Neuron (in vitro differentiated cells): ENCODE measurements around the gene HS6ST2.

Experiments used
- H2AFZ ChIP-seq: one replicate; pipeline ENCODE4 v1.6.1; 2013; ENCODE audit warnings: low read depth, mild to moderate bottlenecking, inconsistent platforms, low read length, moderate library complexity
- H3K27me3 ChIP-seq: one replicate; pipeline ENCODE4 v1.6.1; 2013; ENCODE audit warnings: low read length; ENCODE audit not compliant: insufficient read depth
- H3K36me3 ChIP-seq: one replicate; pipeline ENCODE4 v1.6.1; 2013; ENCODE audit warnings: low read length; ENCODE audit not compliant: insufficient read depth
- H3K4me1 ChIP-seq: one replicate; pipeline ENCODE4 v1.6.1; 2013; ENCODE audit warnings: low read length; ENCODE audit not compliant: insufficient read depth
- H3K4me3 ChIP-seq: 2 replicates; pipeline ENCODE4 v1.5.1; 2013; ENCODE audit warnings: mild to moderate bottlenecking, low read length, moderate library complexity
- H3K9me3 ChIP-seq: one replicate; pipeline ENCODE4 v1.6.1; 2013; ENCODE audit warnings: low read length

Gene HS6ST2

DNA sequence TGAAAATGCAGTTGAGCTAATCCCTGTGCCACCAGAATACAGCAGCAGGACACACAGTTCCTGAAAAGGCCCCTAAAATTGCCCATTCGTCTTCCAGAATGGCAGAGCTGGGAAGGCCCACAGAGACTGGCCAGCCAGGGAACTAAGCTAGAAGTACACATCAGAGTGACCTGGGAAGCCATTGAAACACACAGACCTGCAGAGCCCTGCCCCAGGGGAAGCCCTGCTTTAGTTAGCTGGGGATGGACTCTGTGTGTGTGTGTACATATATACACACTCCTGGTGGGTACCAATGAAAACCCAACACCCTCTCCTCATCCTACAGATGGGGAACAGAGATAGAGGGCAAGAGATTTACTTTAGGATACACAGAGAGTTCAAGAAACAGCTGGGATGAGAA lies 227.7 kb downstream of the HS6ST2 start:
- Histone ChIP-seq H3K9me3 (no peaks in the 10 kb centered on the region), H3K36me3 (no peaks in the 10 kb centered on the region), H3K4me3 (no peak overlapping the region), H3K27me3 (peaks cover 4% of the 10 kb centered on the region), H2AFZ (no peak overlapping the region), H3K4me1 (no peaks in the 10 kb centered on the region)

- no peaks in the 10 kb centered on the region for H3K36me3 ChIP-seq
Measured at GRCh38 chrX:132730266-132730665, 228.2 kb downstream of the HS6ST2 start.

GRCh38 chrX:132728296-132728695 lies 230.1 kb downstream of the HS6ST2 start:
- Histone ChIP-seq H3K27me3 (peaks cover 4% of the 10 kb centered on the region), H3K4me3 (no peak overlapping the region), H2AFZ (no peak overlapping the region), H3K4me1 (no peaks in the 10 kb centered on the region), H3K9me3 (no peaks in the 10 kb centered on the region), H3K36me3 (no peaks in the 10 kb centered on the region)

More at GRCh38 chrX:132730266-132730665, 228.2 kb downstream of the HS6ST2 start:
- Histone ChIP-seq H3K9me3 (no peaks in the 10 kb centered on the region), H3K4me1 (no peaks in the 10 kb centered on the region), H3K4me3 (no peak overlapping the region), H3K27me3 (peaks cover 4% of the 10 kb centered on the region), H2AFZ (no peak overlapping the region)

- Histone ChIP-seq H3K4me3 (no peak overlapping the region), H2AFZ (no peak overlapping the region), H3K9me3 (no peaks in the 10 kb centered on the region), H3K4me1 (no peaks in the 10 kb centered on the region), H3K27me3 (no peaks in the 10 kb centered on the region), H3K36me3 (no peaks in the 10 kb centered on the region)
Measured at GRCh38 chrX:132718431-132718958, 239.9 kb downstream of the HS6ST2 start.

GRCh38 chrX:132716006-132716405 lies 242.4 kb downstream of the HS6ST2 start:
- H3K36me3 ChIP-seq: no peaks in the 10 kb centered on the region

DNA sequence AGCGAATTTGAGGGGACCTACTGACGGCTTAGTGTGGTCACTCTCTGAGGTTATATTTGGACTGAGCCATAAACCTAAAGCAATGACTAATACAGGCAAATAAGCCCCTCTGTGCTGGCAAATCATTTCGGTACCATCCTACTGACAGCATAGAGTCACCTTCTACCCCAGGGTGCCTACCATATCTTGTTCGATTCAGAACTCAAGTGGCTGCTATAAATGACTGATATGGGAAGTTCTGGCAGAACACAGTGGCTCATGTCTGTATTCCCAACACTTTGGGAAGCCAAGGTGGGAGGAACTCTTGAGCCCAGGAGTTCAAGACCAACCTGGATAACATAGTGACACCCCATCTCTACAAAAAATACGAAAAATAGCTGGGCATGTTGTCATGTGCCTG lies 243.5 kb downstream of the HS6ST2 start:
- Histone ChIP-seq H3K9me3 (no peaks in the 10 kb centered on the region), H2AFZ (no peak overlapping the region), H3K27me3 (no peaks in the 10 kb centered on the region)

More at GRCh38 chrX:132716006-132716405, 242.4 kb downstream of the HS6ST2 start:
- Histone ChIP-seq H3K4me3 (no peak overlapping the region), H3K4me1 (no peaks in the 10 kb centered on the region), H3K27me3 (no peaks in the 10 kb centered on the region), H2AFZ (no peak overlapping the region), H3K9me3 (no peaks in the 10 kb centered on the region)

GRCh38 chrX:132712350-132712749 lies 246.1 kb downstream of the HS6ST2 start:
- Histone ChIP-seq H3K4me1 (no peaks in the 10 kb centered on the region), H3K4me3 (no peak overlapping the region)

More for the DNA sequence above, 243.5 kb downstream of the HS6ST2 start:
- H3K4me1 ChIP-seq: no peaks in the 10 kb centered on the region
- no peaks in the 10 kb centered on the region for H3K36me3 ChIP-seq
- H3K4me3 ChIP-seq: no peak overlapping the region

DNA sequence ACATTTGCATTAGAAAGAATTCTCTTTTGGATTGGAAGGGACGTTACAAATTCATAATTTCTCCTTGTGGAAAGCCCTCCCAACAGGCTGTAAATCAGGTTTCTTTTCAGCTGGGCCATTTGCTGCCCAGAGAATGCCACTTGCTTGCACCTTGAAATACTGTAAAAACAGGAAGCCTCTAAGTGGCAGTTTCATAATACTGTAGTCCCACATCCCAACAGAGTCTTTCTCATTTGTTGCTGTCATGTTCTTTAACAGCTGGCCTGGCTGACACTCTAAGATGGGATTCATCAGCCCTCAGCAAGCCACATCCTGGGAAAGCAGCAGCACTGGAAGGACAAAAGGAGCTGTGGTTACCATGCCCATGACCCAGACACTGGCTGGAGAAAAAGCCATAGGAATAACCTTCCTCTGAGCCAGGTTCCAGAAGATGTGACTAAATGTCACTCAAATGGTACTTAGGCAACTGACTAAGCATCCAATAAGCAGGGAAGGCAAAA lies 247.7 kb downstream of the HS6ST2 start:
- Histone ChIP-seq H3K36me3 (no peaks in the 10 kb centered on the region), H2AFZ (no peak overlapping the region), H3K27me3 (no peaks in the 10 kb centered on the region), H3K4me3 (no peak overlapping the region), H3K9me3 (no peaks in the 10 kb centered on the region), H3K4me1 (no peaks in the 10 kb centered on the region)

More at GRCh38 chrX:132712350-132712749, 246.1 kb downstream of the HS6ST2 start:
- Histone ChIP-seq H3K9me3 (no peaks in the 10 kb centered on the region), H2AFZ (no peak overlapping the region), H3K36me3 (no peaks in the 10 kb centered on the region), H3K27me3 (no peaks in the 10 kb centered on the region)

GRCh38 chrX:132708529-132708928 lies 249.9 kb downstream of the HS6ST2 start:
- Histone ChIP-seq H2AFZ (no peak overlapping the region), H3K4me1 (peaks cover 3% of the 10 kb centered on the region), H3K36me3 (no peaks in the 10 kb centered on the region), H3K9me3 (no peaks in the 10 kb centered on the region), H3K27me3 (no peaks in the 10 kb centered on the region), H3K4me3 (no peak overlapping the region)

DNA sequence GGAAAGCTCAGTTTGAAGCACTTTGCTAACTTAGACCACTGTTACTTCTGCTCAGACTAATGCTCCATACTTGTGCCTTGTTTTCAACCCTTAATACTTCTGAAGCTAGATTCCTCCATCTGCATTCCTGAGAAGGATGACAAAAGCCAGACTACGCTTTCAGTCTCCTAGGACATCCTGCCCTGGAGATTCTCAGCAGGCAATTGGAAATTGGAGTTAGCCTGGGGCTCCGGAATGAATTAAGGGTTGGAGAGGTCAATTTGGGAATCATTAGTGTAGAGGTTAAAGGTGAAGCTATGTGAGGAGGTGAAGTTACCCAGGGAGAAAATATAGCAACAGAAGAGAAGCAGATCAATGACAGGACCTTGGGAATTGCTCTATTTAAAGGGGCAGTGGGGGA lies 253.7 kb downstream of the HS6ST2 start:
- H2AFZ ChIP-seq: no peak overlapping the region
- H3K27me3 ChIP-seq: peaks cover 4% of the 10 kb centered on the region
- H3K9me3 ChIP-seq: no peaks in the 10 kb centered on the region
- peaks cover 3% of the 10 kb centered on the region for H3K4me1 ChIP-seq
- H3K36me3 ChIP-seq: no peaks in the 10 kb centered on the region
- no peak overlapping the region for H3K4me3 ChIP-seq

DNA sequence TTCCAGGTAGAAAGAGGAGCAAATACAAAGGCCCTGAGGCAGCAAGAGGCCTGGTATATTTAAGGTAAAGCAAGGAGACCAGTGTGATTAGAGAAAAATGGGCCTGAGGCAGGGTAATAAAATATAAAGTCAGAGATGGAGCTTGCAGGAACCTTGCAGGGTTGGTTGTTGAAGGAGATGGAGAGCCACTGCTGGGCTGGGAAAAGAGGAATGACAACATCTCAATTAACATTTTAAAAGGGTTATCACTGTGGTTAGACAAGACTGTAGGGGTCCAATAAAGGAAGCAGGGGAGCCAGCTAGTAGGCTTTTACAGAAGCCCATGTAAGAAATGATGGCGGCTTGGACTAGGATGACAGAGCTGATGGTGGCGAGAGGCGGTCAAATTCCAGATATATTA lies 264.0 kb downstream of the HS6ST2 start:
- Histone ChIP-seq H3K4me1 (no peaks in the 10 kb centered on the region), H3K4me3 (no peak overlapping the region), H2AFZ (no peak overlapping the region), H3K36me3 (no peaks in the 10 kb centered on the region), H3K9me3 (no peaks in the 10 kb centered on the region), H3K27me3 (no peaks in the 10 kb centered on the region)

GRCh38 chrX:132692526-132692925 lies 265.9 kb downstream of the HS6ST2 start:
- no peaks in the 10 kb centered on the region for H3K4me1 ChIP-seq

GRCh38 chrX:132692066-132692465 lies 266.4 kb downstream of the HS6ST2 start:
- Histone ChIP-seq H3K9me3 (no peaks in the 10 kb centered on the region), H3K27me3 (no peaks in the 10 kb centered on the region), H2AFZ (no peak overlapping the region), H3K4me1 (no peaks in the 10 kb centered on the region), H3K36me3 (no peaks in the 10 kb centered on the region), H3K4me3 (no peak overlapping the region)

More at GRCh38 chrX:132692526-132692925, 265.9 kb downstream of the HS6ST2 start:
- H2AFZ ChIP-seq: no peak overlapping the region
- H3K9me3 ChIP-seq: no peaks in the 10 kb centered on the region
- H3K27me3 ChIP-seq: no peaks in the 10 kb centered on the region
- no peak overlapping the region for H3K4me3 ChIP-seq
- no peaks in the 10 kb centered on the region for H3K36me3 ChIP-seq
